PC-9 (cell line): Measurements from ENCODE around the gene ENAH. TPM values are rescaled to one million over a fixed set of nuclear protein-coding genes. Genes with fewer than 3 reads are reported as not detected.

Experiments used
- Bru-seq: library from RNA; stranded (reverse); fragments of 400-500 nt; gene quantifications from one replicate; lab custom pipeline; 2021; lab: Mats Ljungman, UMichigan
- BruChase-seq, 2 experiments: library from RNA; stranded (reverse); fragments of 400-500 nt; gene quantifications; one replicate each; lab custom pipeline; 2021; lab: Mats Ljungman, UMichigan
- BruUV-seq: library from RNA; stranded (reverse); fragments of 400-500 nt; replicated peaks from 2 replicates; lab custom pipeline; 2021; lab: Mats Ljungman, UMichigan
- CTCF ChIA-PET: fragments of 300-600 bp; sonication (Branson Sonifier 250); formaldehyde crosslinking; loops from one replicate; lab custom pipeline; 2022; ENCODE audit warnings: antibody characterized with exemption; lab: Charles Lee
- POLR2A ChIA-PET: fragments of 300-600 bp; sonication (Branson Sonifier 250); formaldehyde crosslinking; loops from one replicate; lab custom pipeline; 2022; ENCODE audit warnings: antibody characterized with exemption; ENCODE audit not compliant: unreplicated experiment; lab: Charles Lee
- DNase-seq, 2 experiments: peaks; one replicate each; pipeline versions ENCODE4 v3.0.0 to v3.0.0-alpha.2; 2015 to 2022; ENCODE audit warnings: mixed read lengths in 1 of 2
- H2AFZ ChIP-seq: fragments of 200-600 bp; sonication (generic); 2 replicates; pipeline ENCODE4 v1.8.1; 2017; ENCODE audit warnings: antibody characterized with exemption
- H3F3A ChIP-seq: fragments of 200-600 bp; sonication (generic); 2 replicates; pipeline ENCODE4 v1.8.1; 2017; ENCODE audit warnings: antibody characterized with exemption, mild to moderate bottlenecking, low read depth; ENCODE audit not compliant: insufficient read depth
- H3K27ac ChIP-seq: fragments of 200-600 bp; sonication (generic); 2 replicates; pipeline ENCODE4 v1.6.1; 2016; ENCODE audit warnings: mixed run types
- H3K27me3 ChIP-seq: fragments of 200-600 bp; sonication (generic); 2 replicates; pipeline ENCODE4 v1.6.1; 2016; ENCODE audit warnings: low read depth, mixed run types; ENCODE audit not compliant: insufficient read depth
- H3K36me3 ChIP-seq: fragments of 200-600 bp; sonication (generic); 2 replicates; pipeline ENCODE4 v1.6.1; 2016; ENCODE audit warnings: low read depth, mixed run types
- H3K4me1 ChIP-seq: fragments of 200-600 bp; sonication (generic); replicated peaks from 2 replicates; pipeline ENCODE4 v1.6.1; 2016; ENCODE audit warnings: mixed run types; ENCODE audit not compliant: insufficient read depth
- H3K4me2 ChIP-seq: fragments of 200-600 bp; sonication (generic); 2 replicates; pipeline ENCODE4 v1.6.1; 2017; ENCODE audit warnings: mixed run types
- H3K4me3 ChIP-seq: fragments of 200-600 bp; sonication (generic); 2 replicates; pipeline ENCODE4 v1.6.1; 2016; ENCODE audit warnings: mixed run types
- H3K79me2 ChIP-seq: fragments of 200-600 bp; sonication (generic); 2 replicates; pipeline ENCODE4 v1.6.1; 2017; ENCODE audit warnings: low read depth, mixed run types
- H3K9me2 ChIP-seq: fragments of 200-600 bp; sonication (generic); 2 replicates; pipeline ENCODE4 v1.8.1; 2017; ENCODE audit warnings: mild to moderate bottlenecking; ENCODE audit not compliant: insufficient read depth
- H3K9me3 ChIP-seq: fragments of 200-600 bp; sonication (generic); 2 replicates; pipeline ENCODE4 v1.8.1; 2016; ENCODE audit warnings: low read depth; ENCODE audit not compliant: insufficient read depth
- H4K20me1 ChIP-seq: fragments of 200-600 bp; sonication (generic); 2 replicates; pipeline ENCODE4 v1.8.1; 2017; ENCODE audit not compliant: insufficient read depth
- EZH2 ChIP-seq: fragments of 200-600 bp; sonication (generic); IDR thresholded peaks from 2 replicates; pipeline ENCODE4 v1.8.0; 2017; ENCODE audit warnings: antibody characterized with exemption, low read depth
- intact Hi-C: fragments of 100-400 bp; cut with micrococcal nuclease; formaldehyde crosslinking; loops from one replicate; pipeline ENCODE4 v1.10.0; 2022; ENCODE audit not compliant: unreplicated experiment
- long read RNA-seq: library from polyadenylated mRNA; stranded (forward); transcript quantifications from one replicate; pipeline ENCODE4 v2.0.0, GENCODE V29; 2022
- total RNA-seq: library from RNA; stranded (reverse); gene quantifications from 2 replicates; pipeline ENCODE4 v1.2.3, GENCODE V29; 2021
- TF ChIP-seq, protein P1 (sequence below): fragments of 200-600 bp; sonication (generic); conservative IDR thresholded peaks from 2 replicates; pipeline ENCODE4 v1.6.1; 2017; ENCODE audit warnings: mixed run types, antibody characterized with exemption, mild to moderate bottlenecking, moderate library complexity

The ENAH gene
- total RNA-seq = 118 and 167 TPM in 2 replicates
- percentile 97 among the genes with signal in this experiment for Bru-seq, nascent RNA
- BruChase-seq, experiment 1, labeled RNA remaining after a 2-hour chase = percentile 98 among the genes with signal in this experiment
- percentile 95 among the genes with signal in this experiment for BruChase-seq, experiment 2, labeled RNA remaining after a 6-hour chase
- long read RNA-seq, full-length matches to known transcripts = 4 of 65 reads
- long read RNA-seq, partial matches to known transcripts = 5 of 65 reads
- long read RNA-seq, other reads (novel, unspliced or antisense) = 56 of 65 reads

DNA sequence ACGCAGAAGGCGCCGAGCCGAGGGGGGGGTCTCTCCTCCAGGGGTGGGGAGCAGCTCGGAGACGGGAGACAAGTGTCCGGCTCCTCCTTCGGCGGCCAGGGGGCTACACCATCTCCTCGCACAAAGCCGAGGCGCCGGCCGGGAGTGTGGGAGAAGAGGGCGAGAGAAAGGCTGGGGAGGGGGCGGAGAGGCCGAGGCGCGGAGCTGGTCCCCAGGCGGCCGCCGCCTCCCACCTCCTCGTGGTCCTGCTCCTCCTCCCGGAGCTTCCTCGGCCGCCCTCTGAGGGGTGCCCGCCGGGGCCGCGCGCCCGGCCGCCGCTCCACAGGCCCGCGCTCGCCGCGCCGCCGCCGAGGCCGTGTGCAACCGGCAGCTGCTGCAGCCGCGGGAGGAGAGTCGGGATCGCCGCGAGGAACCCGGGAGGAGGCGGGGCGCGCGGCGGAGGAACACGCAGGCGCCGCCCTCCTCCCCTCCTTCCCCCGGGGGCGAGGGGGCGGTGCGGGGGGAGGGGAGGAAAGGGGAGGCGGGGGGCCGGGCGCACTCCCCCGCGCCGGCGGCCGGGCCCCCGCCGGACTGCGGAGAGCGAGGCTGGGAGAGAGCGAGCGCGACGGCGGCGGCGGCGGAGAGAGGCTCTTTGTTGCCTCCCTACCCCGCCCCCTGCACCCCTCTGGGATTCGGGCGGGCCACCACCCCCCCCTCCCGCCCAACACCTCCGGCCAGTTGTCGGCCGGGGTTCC is at the start of gene ENAH:
TSS of gene ENAH (minus strand) at position 395 of the 734 bp plus-strand sequence. CDS start 433 bp downstream, outside the sequence.
- Histone ChIP-seq H3K9me2 (no peaks in the 10 kb centered on the region), H3K27me3 (no peaks in the 10 kb centered on the region), H3K79me2 (peaks cover 48% of the 10 kb centered on the region), H3K9me3 (no peaks in the 10 kb centered on the region), H3K4me1 (peaks cover 65% of the 10 kb centered on the region), H4K20me1 (peaks cover 9% of the 10 kb centered on the region; the same call in 1 of the 2 replicates), H3K27ac (peak within 1 kb of the TSS; percentile 89), H3K4me3 (peak within 1 kb of the TSS; percentile 92), H2AFZ (peak within 1 kb of the TSS; percentile 90), H3F3A (peaks cover 44% of the 10 kb centered on the region), H3K4me2 (peak within 1 kb of the TSS; percentile 89), H3K36me3 (no peaks in the 10 kb centered on the region)
- DNase-seq = peak; percentile 48 to 90
- ChIA-PET POLR2A (interaction anchor here (0.6 to 0.8 kb wide), 6 partner anchors 38 to 458 kb away, joined by 3 to 7 read pairs (median 6); no protein-coding TSS in a partner anchor), CTCF (interaction anchor here (0.6 kb wide), 1 partner anchor 755 kb away, joined by 4 read pairs; no protein-coding TSS in a partner anchor)
- intact Hi-C loops = loop anchor here (2.0 to 5.0 kb wide), 3 partner anchors 41 to 166 kb away; no protein-coding TSS in a partner anchor
- no TSS peak for BruUV-seq
- TF ChIP-seq, protein P1, sequence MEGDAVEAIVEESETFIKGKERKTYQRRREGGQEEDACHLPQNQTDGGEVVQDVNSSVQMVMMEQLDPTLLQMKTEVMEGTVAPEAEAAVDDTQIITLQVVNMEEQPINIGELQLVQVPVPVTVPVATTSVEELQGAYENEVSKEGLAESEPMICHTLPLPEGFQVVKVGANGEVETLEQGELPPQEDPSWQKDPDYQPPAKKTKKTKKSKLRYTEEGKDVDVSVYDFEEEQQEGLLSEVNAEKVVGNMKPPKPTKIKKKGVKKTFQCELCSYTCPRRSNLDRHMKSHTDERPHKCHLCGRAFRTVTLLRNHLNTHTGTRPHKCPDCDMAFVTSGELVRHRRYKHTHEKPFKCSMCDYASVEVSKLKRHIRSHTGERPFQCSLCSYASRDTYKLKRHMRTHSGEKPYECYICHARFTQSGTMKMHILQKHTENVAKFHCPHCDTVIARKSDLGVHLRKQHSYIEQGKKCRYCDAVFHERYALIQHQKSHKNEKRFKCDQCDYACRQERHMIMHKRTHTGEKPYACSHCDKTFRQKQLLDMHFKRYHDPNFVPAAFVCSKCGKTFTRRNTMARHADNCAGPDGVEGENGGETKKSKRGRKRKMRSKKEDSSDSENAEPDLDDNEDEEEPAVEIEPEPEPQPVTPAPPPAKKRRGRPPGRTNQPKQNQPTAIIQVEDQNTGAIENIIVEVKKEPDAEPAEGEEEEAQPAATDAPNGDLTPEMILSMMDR = no peak
- TF ChIP-seq EZH2 = no peak

DNA sequence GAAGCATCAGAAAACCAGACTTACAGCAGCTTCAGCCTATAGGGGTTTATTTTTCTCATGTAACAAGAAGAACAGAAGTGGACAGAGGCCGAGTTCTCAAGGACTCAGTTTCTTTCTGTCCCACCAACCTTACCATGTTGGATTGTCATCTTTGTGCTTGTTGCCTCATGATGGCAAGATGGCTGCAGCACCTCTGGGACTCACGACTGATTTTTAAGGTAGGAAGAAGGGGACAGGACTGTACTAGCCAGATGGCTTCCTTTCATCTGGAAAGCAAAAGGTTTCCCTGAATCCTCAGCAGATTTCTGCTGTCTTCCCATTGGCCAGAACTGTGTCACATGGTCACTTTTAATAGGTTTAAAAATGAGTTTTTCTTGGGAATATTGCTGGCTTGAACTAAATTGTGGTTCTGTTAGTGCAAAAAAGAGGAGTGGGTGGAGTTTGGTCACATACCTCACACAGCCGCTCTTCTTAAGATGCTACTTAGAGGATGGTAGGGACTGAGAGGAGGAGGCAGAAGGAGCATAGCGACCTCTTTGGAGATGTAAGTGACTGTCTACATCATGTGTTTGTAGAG is 48.1 kb upstream of the ENAH start:
- peaks cover 25% of the 10 kb centered on the region for H3F3A ChIP-seq
- peaks cover 23% of the 10 kb centered on the region for H3K4me1 ChIP-seq
- H4K20me1 ChIP-seq = no peaks in the 10 kb centered on the region
- no peaks in the 10 kb centered on the region for H3K36me3 ChIP-seq
- TF ChIP-seq, protein P1 = no peak
- TF ChIP-seq EZH2 = no peak
- peak overlapping the region; percentile 71 for H3K27ac ChIP-seq
- no peaks in the 10 kb centered on the region for H3K79me2 ChIP-seq
- intact Hi-C loops = loop anchor here (1.0 to 5.0 kb wide), 6 partner anchors 34 to 112 kb away; no protein-coding TSS in a partner anchor
- H3K4me3 ChIP-seq = peak overlapping the region; percentile 13; the same call in 1 of the 2 replicates
- peak overlapping the region; percentile 73 for H3K4me2 ChIP-seq
- peak overlapping the region; percentile 46; the same call in 1 of the 2 replicates for H2AFZ ChIP-seq
- H3K9me2 ChIP-seq = no peaks in the 10 kb centered on the region
- BruUV-seq = TSS peak; percentile 90
- no peaks in the 10 kb centered on the region for H3K27me3 ChIP-seq
- DNase-seq = no peak
- CTCF ChIA-PET = interaction anchor here (0.8 to 1.3 kb wide), 3 partner anchors 46 to 71 kb away, joined by 3 read pairs; no protein-coding TSS in a partner anchor
- POLR2A ChIA-PET = interaction anchor here (0.6 to 0.7 kb wide), 5 partner anchors 43 to 127 kb away, joined by 5 to 20 read pairs (median 6); no protein-coding TSS in a partner anchor
- H3K9me3 ChIP-seq = no peaks in the 10 kb centered on the region
